H9 (cell line): ENCODE data around the gene NUDT7. TPM values are rescaled to one million over a fixed set of nuclear protein-coding genes. Genes with fewer than 3 reads are reported as not detected.
A peak's percentile ranks its signal among the peaks of the same experiment; 100 is the strongest.

Experiments
- DNase-seq: peaks from one replicate; pipeline ENCODE4 v3.0.0-alpha.2; 2017
- H2AFZ ChIP-seq: one replicate; pipeline ENCODE4 v1.6.1; 2013; ENCODE audit warnings: mild to moderate bottlenecking, low read length, control low read depth, moderate library complexity
- H2AK5ac ChIP-seq: 2 replicates; pipeline ENCODE4 v1.6.1; 2013; ENCODE audit warnings: low read length, control low read depth, mixed read lengths; ENCODE audit not compliant: insufficient read length
- H2BK120ac ChIP-seq: one replicate; pipeline ENCODE4 v1.6.1; 2013; ENCODE audit warnings: low read depth, mild to moderate bottlenecking, low read length, control low read depth, inconsistent platforms; ENCODE audit not compliant: poor library complexity, severe bottlenecking
- H2BK12ac ChIP-seq: 2 replicates; pipeline ENCODE4 v1.6.1; 2013; ENCODE audit warnings: low read length, control low read depth, mixed read lengths, low read depth; ENCODE audit not compliant: insufficient read length
- H2BK15ac ChIP-seq: 2 replicates; pipeline ENCODE4 v1.6.1; 2013; ENCODE audit warnings: low read depth, low read length, control low read depth
- H2BK20ac ChIP-seq: one replicate; pipeline ENCODE4 v1.6.1; 2013; ENCODE audit warnings: low read depth, mild to moderate bottlenecking, low read length, control low read depth, inconsistent platforms; ENCODE audit not compliant: poor library complexity, severe bottlenecking
- H2BK5ac ChIP-seq: 2 replicates; pipeline ENCODE4 v1.6.1; 2013; ENCODE audit warnings: low read length, control low read depth, mixed read lengths; ENCODE audit not compliant: insufficient read length
- H3K14ac ChIP-seq: 2 replicates; pipeline ENCODE4 v1.6.1; 2013; ENCODE audit warnings: low read length, control low read depth; ENCODE audit not compliant: insufficient read depth
- H3K18ac ChIP-seq: 2 replicates; pipeline ENCODE4 v1.6.1; 2013; ENCODE audit warnings: low read depth, mild to moderate bottlenecking, mixed read lengths, low read length, control low read depth; ENCODE audit not compliant: insufficient read length
- H3K23ac ChIP-seq: 2 replicates; pipeline ENCODE4 v1.6.1; 2013; ENCODE audit warnings: low read length, control low read depth, mixed read lengths, low read depth; ENCODE audit not compliant: insufficient read length
- H3K23me2 ChIP-seq: 2 replicates; pipeline ENCODE4 v1.6.1; 2013; ENCODE audit warnings: low read depth, mild to moderate bottlenecking, mixed read lengths, low read length, control low read depth; ENCODE audit not compliant: insufficient read length, poor library complexity, severe bottlenecking
- H3K27ac ChIP-seq: 2 replicates; pipeline ENCODE4 v1.5.1; 2013; ENCODE audit warnings: low read length, control low read depth, mixed read lengths, low read depth; ENCODE audit not compliant: insufficient read length
- H3K27me3 ChIP-seq: 2 replicates; pipeline ENCODE4 v1.6.1; 2013; ENCODE audit warnings: low read length, control low read depth, inconsistent platforms; ENCODE audit not compliant: insufficient read depth
- H3K4ac ChIP-seq: 2 replicates; pipeline ENCODE4 v1.6.1; 2013; ENCODE audit warnings: low read depth, mild to moderate bottlenecking, control low read depth, inconsistent platforms, low read length, moderate library complexity
- H3K4me1 ChIP-seq: 2 replicates; pipeline ENCODE4 v1.6.1; 2013; ENCODE audit warnings: low read length, control low read depth, inconsistent platforms; ENCODE audit not compliant: insufficient read depth
- H3K4me2 ChIP-seq: 2 replicates; pipeline ENCODE4 v1.6.1; 2013; ENCODE audit warnings: low read length, control low read depth, mixed read lengths; ENCODE audit not compliant: insufficient read length, insufficient read depth
- H3K56ac ChIP-seq: 2 replicates; pipeline ENCODE4 v1.6.1; 2013; ENCODE audit warnings: low read depth, mild to moderate bottlenecking, mixed read lengths, low read length, control low read depth; ENCODE audit not compliant: insufficient read length
- H3K79me1 ChIP-seq: 2 replicates; pipeline ENCODE4 v1.6.1; 2013; ENCODE audit warnings: low read depth, mild to moderate bottlenecking, moderate library complexity, low read length, control low read depth, inconsistent platforms; ENCODE audit not compliant: insufficient read depth, poor library complexity, severe bottlenecking
- H3K79me2 ChIP-seq: 2 replicates; pipeline ENCODE4 v1.6.1; 2013; ENCODE audit warnings: low read length, control low read depth, inconsistent platforms; ENCODE audit not compliant: insufficient read depth
- H3K9ac ChIP-seq: 2 replicates; pipeline ENCODE4 v1.6.1; 2013; ENCODE audit warnings: low read length, control low read depth, mixed read lengths; ENCODE audit not compliant: insufficient read length; ENCODE audit errors: extremely low read depth
- H3K9me3 ChIP-seq: one replicate; pipeline ENCODE4 v1.6.1; 2013; ENCODE audit warnings: low read depth, low read length, inconsistent platforms; ENCODE audit not compliant: control insufficient read depth
- H3T11ph ChIP-seq: one replicate; pipeline ENCODE4 v1.6.1; 2013; ENCODE audit warnings: mild to moderate bottlenecking, low read length, control low read depth, inconsistent platforms
- H4K20me1 ChIP-seq: one replicate; pipeline ENCODE4 v1.6.1; 2013; ENCODE audit not compliant: control insufficient read depth, insufficient read length, insufficient read depth
- H4K5ac ChIP-seq: 2 replicates; pipeline ENCODE4 v1.6.1; 2013; ENCODE audit warnings: low read depth, mild to moderate bottlenecking, mixed read lengths, low read length, control low read depth; ENCODE audit not compliant: insufficient read length
- H4K8ac ChIP-seq: replicated peaks from 2 replicates; pipeline ENCODE4 v1.6.1; 2013; ENCODE audit warnings: low read length, control low read depth, mixed read lengths, low read depth; ENCODE audit not compliant: insufficient read length
- H4K91ac ChIP-seq: 2 replicates; pipeline ENCODE4 v1.6.1; 2013; ENCODE audit warnings: low read depth, mild to moderate bottlenecking, moderate library complexity, mixed read lengths, low read length, control low read depth; ENCODE audit not compliant: insufficient read length
- H3K27ac Mint-ChIP-seq, 3 experiments: 2 replicates in 2 of 3; 3 replicates in 1 of 3; pipeline ENCODE4 v1.8.0; 2020 to 2021; ENCODE audit warnings: mixed read lengths in 3 of 3, mild to moderate bottlenecking in 1 of 3, moderate library complexity in 1 of 3
- H3K27me3 Mint-ChIP-seq: 2 replicates; pipeline ENCODE4 v1.8.0; 2021; ENCODE audit warnings: low read depth, mild to moderate bottlenecking, moderate library complexity, mixed read lengths
- H3K36me3 Mint-ChIP-seq, 3 experiments: 2 replicates in 2 of 3; 3 replicates in 1 of 3; pipeline ENCODE4 v1.8.0; 2020 to 2021; ENCODE audit warnings: low read depth in 3 of 3, mixed read lengths in 3 of 3; ENCODE audit not compliant: insufficient read depth in 1 of 3
- H3K4me1 Mint-ChIP-seq, 2 experiments: 2 replicates each; pipeline ENCODE4 v1.8.0; 2020; ENCODE audit warnings: mixed read lengths in 2 of 2
- H3K4me3 Mint-ChIP-seq, 2 experiments: 2 replicates in 1 of 2; 3 replicates in 1 of 2; pipeline ENCODE4 v1.8.0; 2020 to 2021; ENCODE audit warnings: mild to moderate bottlenecking in 2 of 2, mixed read lengths in 2 of 2, moderate library complexity in 1 of 2
- H3K9me3 Mint-ChIP-seq, 2 experiments: 2 replicates in 1 of 2; 3 replicates in 1 of 2; pipeline ENCODE4 v1.8.0; 2020; ENCODE audit warnings: mild to moderate bottlenecking in 2 of 2, mixed read lengths in 2 of 2, moderate library complexity in 1 of 2
- WGBS: extraction: QIAGEN DNeasy Blood & Tissue Kit; methylation state at CpG from one replicate; pipeline ENCODE4 v1.1.7; 2013; ENCODE audit warnings: missing lambda C conversion rate, low lambda C conversion rate, mixed read lengths; ENCODE audit not compliant: insufficient read length; ENCODE audit errors: extremely low coverage; 5-methylcytosine and 5-hydroxymethylcytosine counted together
- total RNA-seq: library from RNA; stranded (reverse); gene quantifications from 2 replicates; pipeline ENCODE4 v1.2.1, GENCODE V29; 2021
- TF ChIP-seq, protein P1 (sequence below): fragments of 200-600 bp; sonication (generic); conservative IDR thresholded peaks from 3 replicates; pipeline ENCODE4 v1.8.0; 2021; ENCODE audit warnings: antibody characterized with exemption, mild to moderate bottlenecking

NUDT7 gene
- total RNA-seq, 1 experiment from 2014 or later: 6.8 TPM

- H3K9me3 Mint-ChIP-seq: no peaks in the 10 kb centered on the region
- WGBS: no CpG with 5 or more reads among the region's 6 CpGs
Observed at GRCh38 chr16:77775911-77776909, 53.9 kb downstream of the NUDT7 start.

More at GRCh38 chr16:77775911-77776909, 53.9 kb downstream of the NUDT7 start:
- Histone ChIP-seq H3T11ph (no peak overlapping the region), H2BK120ac (no peak overlapping the region), H3K27me3 (no peaks in the 10 kb centered on the region), H3K79me1 (no peaks in the 10 kb centered on the region), H4K20me1 (no peaks in the 10 kb centered on the region), H4K8ac (no peak overlapping the region), H2BK5ac (no peak overlapping the region), H3K56ac (no peak overlapping the region), H3K14ac (no peak overlapping the region), H3K9ac (no peak overlapping the region), H3K23ac (no peak overlapping the region), H3K27ac (no peak overlapping the region), H2BK12ac (no peak overlapping the region), H2AFZ (no peak overlapping the region), H3K23me2 (no peaks in the 10 kb centered on the region), H4K91ac (no peak overlapping the region), H2BK20ac (no peak overlapping the region), H4K5ac (no peak overlapping the region), H3K4me1 (no peaks in the 10 kb centered on the region), H3K4me2 (no peak overlapping the region), H2AK5ac (no peak overlapping the region), H2BK15ac (no peak overlapping the region), H3K79me2 (no peaks in the 10 kb centered on the region), H3K4ac (no peak overlapping the region), H3K18ac (no peak overlapping the region), H3K9me3 (no peaks in the 10 kb centered on the region)
- TF ChIP-seq, protein P1, sequence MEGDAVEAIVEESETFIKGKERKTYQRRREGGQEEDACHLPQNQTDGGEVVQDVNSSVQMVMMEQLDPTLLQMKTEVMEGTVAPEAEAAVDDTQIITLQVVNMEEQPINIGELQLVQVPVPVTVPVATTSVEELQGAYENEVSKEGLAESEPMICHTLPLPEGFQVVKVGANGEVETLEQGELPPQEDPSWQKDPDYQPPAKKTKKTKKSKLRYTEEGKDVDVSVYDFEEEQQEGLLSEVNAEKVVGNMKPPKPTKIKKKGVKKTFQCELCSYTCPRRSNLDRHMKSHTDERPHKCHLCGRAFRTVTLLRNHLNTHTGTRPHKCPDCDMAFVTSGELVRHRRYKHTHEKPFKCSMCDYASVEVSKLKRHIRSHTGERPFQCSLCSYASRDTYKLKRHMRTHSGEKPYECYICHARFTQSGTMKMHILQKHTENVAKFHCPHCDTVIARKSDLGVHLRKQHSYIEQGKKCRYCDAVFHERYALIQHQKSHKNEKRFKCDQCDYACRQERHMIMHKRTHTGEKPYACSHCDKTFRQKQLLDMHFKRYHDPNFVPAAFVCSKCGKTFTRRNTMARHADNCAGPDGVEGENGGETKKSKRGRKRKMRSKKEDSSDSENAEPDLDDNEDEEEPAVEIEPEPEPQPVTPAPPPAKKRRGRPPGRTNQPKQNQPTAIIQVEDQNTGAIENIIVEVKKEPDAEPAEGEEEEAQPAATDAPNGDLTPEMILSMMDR: no peak
- no peak overlapping the region for H3K4me3 Mint-ChIP-seq
- H3K36me3 Mint-ChIP-seq: no peaks in the 10 kb centered on the region
- peaks cover 0 to 3% of the 10 kb centered on the region in 2 experiments; a peak in 1 of 4 replicates for H3K4me1 Mint-ChIP-seq
- H3K27ac Mint-ChIP-seq: peak overlapping the region in 1 of 3 experiments; percentile 28; a peak in 1 of 7 replicates
- no peak for DNase-seq
- peaks cover 4% of the 10 kb centered on the region; the same call in 1 of the 2 replicates for H3K27me3 Mint-ChIP-seq
